Activated T-helper 1 cell treated with anti-CD3 and anti-CD28 coated beads, Interleukin-12 subunit alpha, Interleukin-12 subunit beta, Interleukin-2, Interleukin-4 antibody, amounts not matched to agents 30 ng/mL and 10 ng/mL and 1 ng/mL, durations not matched to agents 14 hours and 24 hours and 36 hours (primary cell): ENCODE measurements around the gene PCDHB16. TPM values are rescaled to one million over a fixed set of nuclear protein-coding genes. Genes with fewer than 3 reads are reported as not detected.
"Not testable (repeated sequence)": the region's sequence is repeated elsewhere in the genome, so short reads cannot be mapped to it uniquely, and the experiment has no call there.

Experiments
- DNase-seq: peaks from one replicate; pipeline ENCODE4 v3.0.0; 2021; ENCODE audit warnings: low spot score
- H3K27ac Mint-ChIP-seq: one replicate; pipeline ENCODE4 v1.8.0; 2021; ENCODE audit warnings: mild to moderate bottlenecking, mixed read lengths
- H3K27me3 Mint-ChIP-seq: one replicate; pipeline ENCODE4 v1.8.0; 2022; ENCODE audit warnings: mild to moderate bottlenecking, moderate library complexity, mixed read lengths; ENCODE audit not compliant: insufficient read depth
- H3K36me3 Mint-ChIP-seq: one replicate; pipeline ENCODE4 v1.8.0; 2021; ENCODE audit warnings: low read depth, mixed read lengths
- H3K4me1 Mint-ChIP-seq: one replicate; pipeline ENCODE4 v1.8.0; 2021; ENCODE audit warnings: low read depth, mixed read lengths
- H3K4me3 Mint-ChIP-seq: one replicate; pipeline ENCODE4 v1.8.0; 2021; ENCODE audit warnings: mild to moderate bottlenecking, moderate library complexity, mixed read lengths
- H3K9me3 Mint-ChIP-seq: one replicate; pipeline ENCODE4 v1.8.0; 2021; ENCODE audit warnings: mixed read lengths
- intact Hi-C: fragments of 100-400 bp; cut with micrococcal nuclease; formaldehyde crosslinking; loops from one replicate; pipeline ENCODE4 v1.15.1; 2024
- total RNA-seq: library from RNA; stranded (reverse); gene quantifications from 2 replicates; pipeline ENCODE4 v1.2.3, GENCODE V29; 2022

PCDHB16 gene
- total RNA-seq, 1 donor from 2014 or later, result not detected

- H3K36me3 Mint-ChIP-seq, result no peaks in the 10 kb centered on the region
- H3K4me1 Mint-ChIP-seq, result no peaks in the 10 kb centered on the region
- no peaks in the 10 kb centered on the region for H3K27me3 Mint-ChIP-seq
- no peak within 1 kb of the TSS for H3K4me3 Mint-ChIP-seq
- intact Hi-C loops, result no loop called here
- no peak within 1 kb of the TSS for H3K27ac Mint-ChIP-seq
- H3K9me3 Mint-ChIP-seq, result peaks cover 12% of the 10 kb centered on the region
- no peak for DNase-seq
These were observed 9.6 kb upstream of the PCDHB16 start, which contains the start of gene PCDHB7 for GRCh38 chr5:141172381-141173204. PCDHB7 (plus strand) TSS chr5:141172644; CDS start chr5:141172836, 192 bp downstream.

- DNase-seq, H3K27me3 Mint-ChIP-seq, H3K27ac Mint-ChIP-seq, H3K9me3 Mint-ChIP-seq, H3K4me1 Mint-ChIP-seq, H3K4me3 Mint-ChIP-seq, H3K36me3 Mint-ChIP-seq, intact Hi-C loops: not testable (repeated sequence)
These were observed 7.7 kb upstream of the PCDHB16 start for GRCh38 chr5:141174291-141175104.

GRCh38 chr5:141175933-141176332 is 6.3 kb upstream of the PCDHB16 start:
- Mint-ChIP-seq H3K27me3 (no peaks in the 10 kb centered on the region), H3K9me3 (peaks cover 16% of the 10 kb centered on the region), H3K27ac (no peak overlapping the region), H3K4me3 (no peak overlapping the region), H3K36me3 (no peaks in the 10 kb centered on the region), H3K4me1 (no peaks in the 10 kb centered on the region)
- DNase-seq, result no peak
- intact Hi-C loops, result no loop called here

- H3K36me3 Mint-ChIP-seq, H3K4me1 Mint-ChIP-seq, DNase-seq, H3K27me3 Mint-ChIP-seq, H3K4me3 Mint-ChIP-seq, H3K27ac Mint-ChIP-seq: not testable (repeated sequence)
- H3K9me3 Mint-ChIP-seq, result peaks cover 31% of the 10 kb centered on the region
- intact Hi-C loops, result loop anchor here (2.0 kb wide), 1 partner anchor 37 kb away; no protein-coding TSS in a partner anchor
These were observed 4.5 kb upstream of the PCDHB16 start, which contains the start of gene PCDHB8 for GRCh38 chr5:141177577-141178191. PCDHB8 (plus strand) TSS chr5:141177790; CDS start chr5:141178035, 245 bp downstream.

- not testable (repeated sequence) for H3K36me3 Mint-ChIP-seq, DNase-seq, H3K4me3 Mint-ChIP-seq, H3K4me1 Mint-ChIP-seq, H3K27ac Mint-ChIP-seq, H3K27me3 Mint-ChIP-seq
- intact Hi-C loops, result loop anchor here (2.0 kb wide), 1 partner anchor 35 kb away; no protein-coding TSS in a partner anchor
- H3K9me3 Mint-ChIP-seq, result peaks cover 32% of the 10 kb centered on the region
These were observed 2.8 kb upstream of the PCDHB16 start for GRCh38 chr5:141179371-141179770.

- not testable (repeated sequence) for H3K36me3 Mint-ChIP-seq, H3K4me1 Mint-ChIP-seq, H3K4me3 Mint-ChIP-seq, H3K27me3 Mint-ChIP-seq, H3K27ac Mint-ChIP-seq, DNase-seq
- intact Hi-C loops, result loop anchor here (2.0 kb wide), 1 partner anchor 35 kb away; no protein-coding TSS in a partner anchor
- H3K9me3 Mint-ChIP-seq, result peaks cover 37% of the 10 kb centered on the region
These were observed 2.3 kb upstream of the PCDHB16 start for GRCh38 chr5:141179876-141180275.

- intact Hi-C loops, result no loop called here
- Mint-ChIP-seq H3K9me3 (peaks cover 42% of the 10 kb centered on the region), H3K27me3 (no peaks in the 10 kb centered on the region), H3K4me1 (no peaks in the 10 kb centered on the region), H3K27ac (no peak overlapping the region), H3K4me3 (no peak overlapping the region), H3K36me3 (no peaks in the 10 kb centered on the region)
- no peak for DNase-seq
These were observed 1.9 kb upstream of the PCDHB16 start for GRCh38 chr5:141180313-141180712.

- H3K4me3 Mint-ChIP-seq, H3K27ac Mint-ChIP-seq, H3K4me1 Mint-ChIP-seq, H3K27me3 Mint-ChIP-seq, DNase-seq, intact Hi-C loops, H3K36me3 Mint-ChIP-seq: not testable (repeated sequence)
- H3K9me3 Mint-ChIP-seq, result peaks cover 62% of the 10 kb centered on the region
These were observed 2.1 kb downstream of the PCDHB16 start for GRCh38 chr5:141184117-141184855.

- peaks cover 53% of the 10 kb centered on the region for H3K9me3 Mint-ChIP-seq
These were observed 4.8 kb downstream of the PCDHB16 start, which contains the start of gene PCDHB9 for GRCh38 chr5:141186897-141187512. PCDHB9 (plus strand) TSS chr5:141187161; CDS start chr5:141187319, 158 bp downstream.

GRCh38 chr5:141188682-141189081 is 6.5 kb downstream of the PCDHB16 start:
- H3K36me3 Mint-ChIP-seq, H3K27ac Mint-ChIP-seq, H3K4me1 Mint-ChIP-seq, H3K4me3 Mint-ChIP-seq, H3K27me3 Mint-ChIP-seq, intact Hi-C loops, DNase-seq: not testable (repeated sequence)
- peaks cover 49% of the 10 kb centered on the region for H3K9me3 Mint-ChIP-seq

More at GRCh38 chr5:141186897-141187512, 4.8 kb downstream of the PCDHB16 start, which contains the start of gene PCDHB9:
- H3K4me3 Mint-ChIP-seq, result no peak within 1 kb of the TSS
- no peaks in the 10 kb centered on the region for H3K27me3 Mint-ChIP-seq
- intact Hi-C loops, result no loop called here
- no peak within 1 kb of the TSS for H3K27ac Mint-ChIP-seq
- no peak for DNase-seq
- no peaks in the 10 kb centered on the region for H3K36me3 Mint-ChIP-seq
- H3K4me1 Mint-ChIP-seq, result no peaks in the 10 kb centered on the region

- H3K9me3 Mint-ChIP-seq, result peaks cover 49% of the 10 kb centered on the region
- H3K36me3 Mint-ChIP-seq, intact Hi-C loops, H3K4me3 Mint-ChIP-seq, H3K27ac Mint-ChIP-seq, H3K27me3 Mint-ChIP-seq, H3K4me1 Mint-ChIP-seq, DNase-seq: not testable (repeated sequence)
These were observed 6.9 kb downstream of the PCDHB16 start for GRCh38 chr5:141189131-141189530.
